KOPT-K1 (cell line): ENCODE results near the gene RNLS.

ENCODE experiments used
- H3K27ac ChIP-seq: fragments of 200-600 bp; sonication (generic); 2 replicates; pipeline ENCODE4 v1.5.1; 2016; ENCODE audit warnings: antibody characterized with exemption, mild to moderate bottlenecking, low read depth, low read length; ENCODE audit not compliant: poor library complexity, severe bottlenecking
- H3K36me3 ChIP-seq: fragments of 200-600 bp; sonication (generic); 2 replicates; pipeline ENCODE4 v1.5.1; 2017; ENCODE audit warnings: antibody characterized with exemption, mild to moderate bottlenecking, low read length, moderate library complexity; ENCODE audit not compliant: insufficient read depth
- H3K9me3 ChIP-seq: fragments of 200-600 bp; sonication (generic); 2 replicates; pipeline ENCODE4 v1.5.1; 2017; ENCODE audit warnings: antibody characterized with exemption, low read length, mild to moderate bottlenecking; ENCODE audit not compliant: insufficient read depth, poor library complexity, severe bottlenecking

Gene RNLS

GRCh38 chr10:88271761-88272543 is 311.2 kb downstream of the RNLS start:
- Histone ChIP-seq H3K36me3 (no peaks in the 10 kb centered on the region), H3K27ac (peak overlapping the region; percentile 62)

GRCh38 chr10:88270871-88271713 is 312.0 kb downstream of the RNLS start:
- no peaks in the 10 kb centered on the region for H3K9me3 ChIP-seq
- peak overlapping the region; percentile 62 for H3K27ac ChIP-seq
- no peaks in the 10 kb centered on the region for H3K36me3 ChIP-seq

More at GRCh38 chr10:88271761-88272543, 311.2 kb downstream of the RNLS start:
- no peaks in the 10 kb centered on the region for H3K9me3 ChIP-seq

- H3K9me3 ChIP-seq, result no peaks in the 10 kb centered on the region
- no peaks in the 10 kb centered on the region for H3K36me3 ChIP-seq
- H3K27ac ChIP-seq, result no peak overlapping the region
These were observed 312.9 kb downstream of the RNLS start for GRCh38 chr10:88270061-88270808.

GRCh38 chr10:88262591-88263234 is 320.4 kb downstream of the RNLS start:
- no peak overlapping the region for H3K27ac ChIP-seq
- H3K36me3 ChIP-seq, result no peaks in the 10 kb centered on the region
- no peaks in the 10 kb centered on the region for H3K9me3 ChIP-seq

GRCh38 chr10:88261152-88261551 is 322.0 kb downstream of the RNLS start:
- Histone ChIP-seq H3K27ac (no peak overlapping the region), H3K9me3 (no peaks in the 10 kb centered on the region), H3K36me3 (no peaks in the 10 kb centered on the region)

- Histone ChIP-seq H3K9me3 (no peaks in the 10 kb centered on the region), H3K36me3 (no peaks in the 10 kb centered on the region), H3K27ac (no peak overlapping the region)
These were observed 322.6 kb downstream of the RNLS start for GRCh38 chr10:88260329-88261051.

- no peaks in the 10 kb centered on the region for H3K36me3 ChIP-seq
- no peak overlapping the region for H3K27ac ChIP-seq
- no peaks in the 10 kb centered on the region for H3K9me3 ChIP-seq
These were observed 323.7 kb downstream of the RNLS start for GRCh38 chr10:88259381-88259780.

- H3K36me3 ChIP-seq, result no peaks in the 10 kb centered on the region
- no peaks in the 10 kb centered on the region for H3K9me3 ChIP-seq
- H3K27ac ChIP-seq, result no peak overlapping the region
These were observed 326.2 kb downstream of the RNLS start for GRCh38 chr10:88256886-88257285.

GRCh38 chr10:88256013-88256680 is 327.0 kb downstream of the RNLS start:
- Histone ChIP-seq H3K9me3 (no peaks in the 10 kb centered on the region), H3K27ac (no peak overlapping the region), H3K36me3 (no peaks in the 10 kb centered on the region)

- Histone ChIP-seq H3K9me3 (no peaks in the 10 kb centered on the region), H3K27ac (no peak overlapping the region), H3K36me3 (no peaks in the 10 kb centered on the region)
These were observed 329.0 kb downstream of the RNLS start for GRCh38 chr10:88254091-88254490.

GRCh38 chr10:88253622-88254021 is 329.5 kb downstream of the RNLS start:
- Histone ChIP-seq H3K27ac (no peak overlapping the region), H3K9me3 (no peaks in the 10 kb centered on the region), H3K36me3 (no peaks in the 10 kb centered on the region)

- no peaks in the 10 kb centered on the region for H3K9me3 ChIP-seq
- no peak overlapping the region for H3K27ac ChIP-seq
- no peaks in the 10 kb centered on the region for H3K36me3 ChIP-seq
These were observed 330.0 kb downstream of the RNLS start for GRCh38 chr10:88253128-88253527.

- Histone ChIP-seq H3K27ac (no peak overlapping the region), H3K36me3 (no peaks in the 10 kb centered on the region), H3K9me3 (no peaks in the 10 kb centered on the region)
These were observed 333.7 kb downstream of the RNLS start for GRCh38 chr10:88249450-88249849.

GRCh38 chr10:88246675-88247074 is 336.4 kb downstream of the RNLS start:
- H3K9me3 ChIP-seq, result no peaks in the 10 kb centered on the region
- H3K36me3 ChIP-seq, result no peaks in the 10 kb centered on the region
- no peak overlapping the region for H3K27ac ChIP-seq
